Activated naive CD4-positive, alpha-beta T cell treated with anti-CD3 and anti-CD28 coated beads, Interleukin-2, amount 50 U/mL, for 24 hours (primary cell): Measurements from ENCODE around the gene UQCR11.

Experiments used
- H3K27ac Mint-ChIP-seq: one replicate; pipeline ENCODE4 v1.8.0; 2021; ENCODE audit warnings: mild to moderate bottlenecking, mixed read lengths
- H3K27me3 Mint-ChIP-seq: one replicate; pipeline ENCODE4 v1.8.0; 2021; ENCODE audit warnings: mixed read lengths
- H3K36me3 Mint-ChIP-seq: one replicate; pipeline ENCODE4 v1.8.0; 2021; ENCODE audit warnings: mixed read lengths
- H3K4me1 Mint-ChIP-seq: one replicate; pipeline ENCODE4 v1.8.0; 2021; ENCODE audit warnings: mixed read lengths
- H3K4me3 Mint-ChIP-seq: one replicate; pipeline ENCODE4 v1.8.0; 2021; ENCODE audit warnings: mild to moderate bottlenecking, mixed read lengths
- H3K9me3 Mint-ChIP-seq: one replicate; pipeline ENCODE4 v1.8.0; 2021; ENCODE audit warnings: mixed read lengths

UQCR11 gene

GRCh38 chr19:1556390-1557070 is 48.7 kb downstream of the UQCR11 start:
- no peaks in the 10 kb centered on the region for H3K27me3 Mint-ChIP-seq
- H3K36me3 Mint-ChIP-seq, result no peaks in the 10 kb centered on the region
- H3K4me1 Mint-ChIP-seq, result no peaks in the 10 kb centered on the region
- no peak overlapping the region for H3K4me3 Mint-ChIP-seq
- H3K27ac Mint-ChIP-seq, result no peak overlapping the region
- no peaks in the 10 kb centered on the region for H3K9me3 Mint-ChIP-seq

- Mint-ChIP-seq H3K4me3 (no peak overlapping the region), H3K4me1 (no peaks in the 10 kb centered on the region), H3K36me3 (no peaks in the 10 kb centered on the region), H3K27me3 (no peaks in the 10 kb centered on the region), H3K9me3 (no peaks in the 10 kb centered on the region), H3K27ac (no peak overlapping the region)
These were observed 49.5 kb downstream of the UQCR11 start for GRCh38 chr19:1555487-1556389.

GRCh38 chr19:1554968-1555367 is 50.3 kb downstream of the UQCR11 start:
- Mint-ChIP-seq H3K36me3 (no peaks in the 10 kb centered on the region), H3K4me1 (no peaks in the 10 kb centered on the region), H3K4me3 (no peak overlapping the region), H3K27ac (no peak overlapping the region), H3K27me3 (no peaks in the 10 kb centered on the region), H3K9me3 (no peaks in the 10 kb centered on the region)

- H3K4me3 Mint-ChIP-seq, result no peak overlapping the region
- no peaks in the 10 kb centered on the region for H3K27me3 Mint-ChIP-seq
- H3K36me3 Mint-ChIP-seq, result no peaks in the 10 kb centered on the region
- no peak overlapping the region for H3K27ac Mint-ChIP-seq
- no peaks in the 10 kb centered on the region for H3K9me3 Mint-ChIP-seq
- H3K4me1 Mint-ChIP-seq, result no peaks in the 10 kb centered on the region
These were observed 51.8 kb downstream of the UQCR11 start for GRCh38 chr19:1553415-1553814.

- peaks cover under 1% of the 10 kb centered on the region for H3K4me1 Mint-ChIP-seq
- no peaks in the 10 kb centered on the region for H3K9me3 Mint-ChIP-seq
- H3K27me3 Mint-ChIP-seq, result peaks cover 3% of the 10 kb centered on the region
- H3K4me3 Mint-ChIP-seq, result no peak overlapping the region
- no peak overlapping the region for H3K27ac Mint-ChIP-seq
- no peaks in the 10 kb centered on the region for H3K36me3 Mint-ChIP-seq
These were observed 53.9 kb downstream of the UQCR11 start for GRCh38 chr19:1551068-1552040.

- no peak overlapping the region for H3K27ac Mint-ChIP-seq
- H3K9me3 Mint-ChIP-seq, result no peaks in the 10 kb centered on the region
- peaks cover 7% of the 10 kb centered on the region for H3K27me3 Mint-ChIP-seq
- H3K4me3 Mint-ChIP-seq, result no peak overlapping the region
- no peaks in the 10 kb centered on the region for H3K36me3 Mint-ChIP-seq
- peaks cover 4% of the 10 kb centered on the region for H3K4me1 Mint-ChIP-seq
These were observed 55.8 kb downstream of the UQCR11 start for GRCh38 chr19:1549332-1549945.
